Muscle of back (tissue), 11 donors: ENCODE measurements around the gene CMIP. TPM values are rescaled to one million over a fixed set of nuclear protein-coding genes. Genes with fewer than 3 reads are reported as not detected.
A peak's percentile ranks its signal among the peaks of the same experiment; 100 is the strongest.

ENCODE experiments used
- DNase-seq, 3 donors: peaks; one replicate each; pipeline versions ENCODE4 v3.0.0 to v3.0.0-alpha.2; 2013
- polyA plus RNA-seq, 10 donors: library from polyadenylated mRNA; unstranded; fragments of 120-200 nt; gene quantifications; one replicate each; pipeline ENCODE4 v1.2.1, GENCODE V29; 2013; ENCODE audit not compliant: insufficient read length in 10 of 10

Gene CMIP
- polyA plus RNA-seq, 10 donors: 12.9 to 24.2 (median 16.3) TPM

DNA sequence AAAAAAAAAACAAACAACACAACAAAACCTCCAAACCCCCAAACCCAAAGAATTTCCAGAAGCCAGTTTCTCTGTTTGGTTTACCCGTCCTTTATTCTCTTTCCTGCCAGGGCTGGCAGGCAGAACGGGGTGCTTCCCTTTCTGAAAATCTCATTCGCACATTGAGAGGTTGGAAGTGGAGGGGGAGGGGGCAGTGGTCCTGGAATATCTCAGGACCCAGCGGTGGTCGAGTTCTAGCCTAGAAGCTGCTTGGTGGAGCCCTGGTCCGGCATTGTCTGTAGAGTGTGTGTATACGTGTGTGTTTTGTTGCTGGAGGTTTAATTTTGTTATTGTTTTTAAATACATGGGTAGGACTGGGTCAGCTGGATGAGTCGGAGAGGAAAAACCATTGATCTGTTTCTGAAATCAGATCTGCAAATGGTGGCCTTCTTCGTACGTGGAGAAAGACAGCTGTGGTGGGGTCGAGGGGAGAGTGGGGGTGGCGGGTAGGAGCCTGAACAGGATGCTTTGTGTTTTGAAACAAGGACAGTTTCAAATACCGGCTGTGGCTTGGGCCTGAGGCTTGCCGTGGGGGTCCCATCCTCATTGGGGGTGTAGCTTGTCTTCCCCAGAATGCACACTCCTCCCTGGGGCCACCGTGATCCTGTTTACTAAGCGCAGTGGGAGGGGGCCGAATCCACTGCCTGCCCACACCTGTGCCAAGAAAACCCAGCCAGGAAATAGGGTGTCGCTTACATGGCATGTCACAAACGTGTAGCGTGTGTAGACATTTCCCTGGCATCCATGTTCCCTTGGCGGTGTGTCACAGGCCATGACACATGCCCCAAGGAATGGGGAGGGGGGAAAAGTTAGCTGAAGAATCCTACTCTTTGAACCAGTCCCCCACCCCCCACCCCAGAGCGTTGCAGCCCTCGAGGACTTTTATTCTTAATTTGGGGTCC, 1.6 kb downstream of the CMIP start:
- DNase-seq: peak in 1 of 3 donors; percentile 67

DNA sequence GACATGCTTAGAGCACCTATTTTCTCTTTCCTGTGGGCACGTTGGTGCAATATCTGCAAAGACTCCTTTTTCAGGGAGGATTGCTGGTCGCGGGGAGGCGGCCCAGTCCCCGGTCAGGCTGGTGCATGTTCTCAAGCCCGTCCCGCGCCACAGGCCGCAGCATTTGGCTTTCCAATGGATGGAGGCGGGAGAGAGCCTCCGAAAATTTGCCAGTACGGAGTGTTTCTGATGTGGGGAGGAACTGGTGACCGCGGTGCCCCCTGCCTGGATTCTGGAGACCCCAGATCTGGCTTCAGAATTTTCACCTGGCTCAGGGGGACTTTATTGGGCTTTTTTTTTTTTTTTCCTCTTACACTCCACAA, 2.3 kb downstream of the CMIP start:
- no peak for DNase-seq

DNA sequence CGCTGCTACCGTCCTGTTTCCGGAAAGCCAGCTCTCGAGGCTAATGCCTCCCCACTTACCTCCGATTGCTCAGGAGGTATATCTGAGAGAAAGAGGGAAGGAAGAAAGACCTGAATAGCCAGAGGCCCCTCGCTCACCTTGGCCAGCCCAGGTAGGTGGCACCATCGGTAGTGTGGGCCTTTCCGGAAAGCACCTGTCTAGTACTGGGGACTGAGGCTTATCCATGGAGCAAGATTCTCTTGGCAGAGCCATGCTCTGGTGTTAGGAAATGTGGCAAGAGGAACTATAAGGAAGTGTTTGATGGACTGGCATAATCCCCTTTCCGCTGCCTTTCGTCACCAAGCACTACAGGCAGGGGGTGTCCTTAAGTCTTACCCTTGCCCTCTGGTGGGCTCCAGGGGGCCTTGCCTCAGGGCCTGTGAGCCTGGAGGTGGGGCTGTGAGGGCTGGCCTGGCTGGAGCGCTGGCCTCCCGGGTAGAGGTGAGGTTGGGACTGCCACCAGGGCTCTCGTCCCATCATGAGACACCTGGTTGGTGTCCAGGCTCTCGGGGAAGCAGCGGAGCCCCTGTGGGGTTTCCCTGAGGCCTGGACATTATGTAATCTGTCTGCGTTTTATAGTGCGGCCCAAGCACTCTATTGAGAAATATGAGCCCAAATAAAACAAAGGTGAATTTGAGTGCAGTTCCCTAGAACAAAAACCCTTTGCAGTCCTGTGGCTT, 2.9 kb downstream of the CMIP start:
- no peak for DNase-seq

DNA sequence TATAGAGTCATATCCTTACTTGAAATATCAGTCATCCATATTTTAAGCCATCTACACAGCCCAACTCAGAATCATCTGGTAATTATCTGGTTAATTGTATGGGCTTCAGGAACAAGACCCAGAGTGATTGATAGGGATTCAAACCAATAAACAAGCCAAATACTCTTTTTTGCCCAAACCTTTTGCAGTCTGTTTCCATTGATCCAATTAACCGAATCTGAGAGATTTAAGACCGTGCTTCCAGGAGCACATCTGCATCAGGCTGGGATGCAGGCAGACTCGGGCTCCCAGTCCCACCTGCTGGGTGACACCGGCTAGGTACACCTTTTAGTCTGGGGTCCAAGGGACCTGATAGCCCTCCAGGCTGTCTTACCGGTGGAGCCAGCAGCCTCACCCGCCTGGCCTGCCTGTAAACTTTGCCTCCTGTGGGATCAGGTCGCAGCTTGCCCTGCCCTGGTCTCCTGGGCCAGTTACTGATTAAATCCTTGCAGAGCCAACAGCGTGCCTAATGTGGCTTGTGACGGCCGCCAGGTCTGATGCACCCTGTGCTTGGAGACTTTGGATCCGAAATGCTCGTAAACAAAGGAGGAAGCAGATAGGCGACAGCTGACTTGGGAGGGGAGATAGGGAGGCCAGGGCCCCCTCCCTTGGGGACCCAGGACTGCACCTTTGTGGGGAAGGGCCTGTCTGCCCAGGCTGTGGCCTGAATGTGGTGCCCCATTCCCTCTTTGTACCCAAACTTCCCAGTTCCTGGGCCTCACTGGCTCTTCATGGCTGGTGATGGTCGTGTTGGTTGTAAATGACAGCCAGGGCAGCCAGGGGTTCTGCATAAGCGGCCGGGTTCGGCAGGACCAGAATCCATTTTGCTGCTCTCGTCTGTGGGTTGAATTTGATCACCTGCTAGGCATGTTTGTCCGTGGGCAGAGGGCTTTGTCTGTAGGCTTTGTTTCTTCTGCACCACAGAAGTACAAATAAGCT, 3.8 kb downstream of the CMIP start:
- no peak for DNase-seq

DNA sequence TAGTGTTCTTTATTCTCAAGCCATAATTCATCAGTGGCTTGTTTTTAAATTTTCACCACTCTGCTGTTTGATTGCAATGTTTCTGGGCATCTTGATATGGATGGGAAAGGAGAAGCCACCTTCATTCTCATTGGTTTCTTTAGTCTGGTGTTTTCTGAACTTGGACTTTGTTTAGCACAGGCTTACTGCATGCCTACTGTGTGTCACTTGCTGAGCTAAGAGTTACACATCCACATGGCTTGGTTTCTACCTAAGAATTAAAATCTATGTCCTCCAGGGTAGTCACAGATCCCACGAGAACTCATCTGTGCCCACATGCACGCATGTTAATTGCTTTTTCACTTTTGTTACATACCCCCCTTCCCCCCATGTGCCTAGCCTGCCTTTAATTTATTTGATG, 4.6 kb downstream of the CMIP start:
- no peak for DNase-seq

DNA sequence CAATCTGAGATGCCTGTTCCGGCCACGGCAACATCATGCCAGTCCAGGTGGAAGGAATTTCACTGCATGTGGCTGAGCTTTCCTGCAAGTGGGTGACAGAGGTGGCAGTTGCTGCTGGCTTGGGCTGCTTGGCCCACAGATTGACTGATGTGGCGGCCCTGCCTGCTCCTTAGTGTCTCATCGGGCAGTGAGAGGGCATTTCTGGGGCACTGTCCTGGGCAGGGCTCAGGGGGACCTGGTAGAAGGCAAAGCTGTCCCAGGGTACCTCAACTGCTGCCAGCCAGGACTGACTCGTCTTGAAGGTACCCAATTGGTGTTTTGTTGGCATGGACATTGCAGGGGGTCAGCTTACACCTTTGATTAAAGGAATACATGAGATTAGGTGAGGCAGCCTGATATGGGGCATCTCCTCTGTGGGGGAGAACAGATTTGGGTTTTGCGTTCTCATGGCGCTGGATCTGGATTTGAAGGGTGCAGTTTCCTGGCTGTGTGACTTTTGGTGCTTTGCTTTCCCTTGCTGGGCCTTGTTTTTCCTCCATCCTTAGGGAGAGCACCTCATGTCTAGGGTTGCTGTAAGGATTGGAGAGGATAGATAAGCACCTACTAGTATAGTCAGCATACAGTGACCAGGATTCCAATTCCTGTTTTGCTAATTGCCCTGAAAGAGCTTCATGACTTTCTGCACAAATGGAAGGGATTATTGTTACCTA, 5.4 kb downstream of the CMIP start:
- DNase-seq: no peak

DNA sequence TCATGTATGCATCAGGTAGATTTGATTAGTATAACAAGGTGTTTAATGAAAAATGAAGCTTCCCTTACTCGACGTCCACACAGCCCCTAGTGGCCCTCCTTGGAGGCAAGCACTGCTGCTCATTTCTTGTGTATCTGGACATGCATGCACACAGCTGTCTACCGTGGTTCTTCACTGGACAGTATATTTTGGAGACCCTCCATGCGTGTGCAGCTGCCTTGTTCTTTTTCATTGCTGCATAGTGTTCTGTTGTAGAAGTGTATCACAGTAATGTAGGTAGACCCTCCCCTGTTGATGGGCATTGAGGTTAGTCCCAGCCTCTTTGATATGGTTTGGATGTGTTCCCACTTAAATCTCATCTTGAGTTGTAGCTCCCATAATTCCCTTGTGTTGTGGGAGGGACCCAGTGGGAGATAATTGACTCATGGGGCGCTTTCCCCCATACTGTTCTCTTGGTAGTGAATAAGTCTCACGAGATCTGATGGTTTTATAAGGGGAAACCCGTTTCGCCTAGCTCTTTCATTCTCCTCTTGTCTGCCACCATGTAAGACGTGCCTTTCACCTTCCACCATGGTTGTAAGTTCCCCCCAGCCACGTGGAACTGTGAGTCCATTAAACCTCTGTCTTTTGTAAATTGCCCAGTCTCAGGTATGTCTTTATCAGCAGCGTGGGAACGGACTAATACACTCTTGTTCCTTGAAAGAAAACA, 6.3 kb downstream of the CMIP start:
- DNase-seq: no peak

DNA sequence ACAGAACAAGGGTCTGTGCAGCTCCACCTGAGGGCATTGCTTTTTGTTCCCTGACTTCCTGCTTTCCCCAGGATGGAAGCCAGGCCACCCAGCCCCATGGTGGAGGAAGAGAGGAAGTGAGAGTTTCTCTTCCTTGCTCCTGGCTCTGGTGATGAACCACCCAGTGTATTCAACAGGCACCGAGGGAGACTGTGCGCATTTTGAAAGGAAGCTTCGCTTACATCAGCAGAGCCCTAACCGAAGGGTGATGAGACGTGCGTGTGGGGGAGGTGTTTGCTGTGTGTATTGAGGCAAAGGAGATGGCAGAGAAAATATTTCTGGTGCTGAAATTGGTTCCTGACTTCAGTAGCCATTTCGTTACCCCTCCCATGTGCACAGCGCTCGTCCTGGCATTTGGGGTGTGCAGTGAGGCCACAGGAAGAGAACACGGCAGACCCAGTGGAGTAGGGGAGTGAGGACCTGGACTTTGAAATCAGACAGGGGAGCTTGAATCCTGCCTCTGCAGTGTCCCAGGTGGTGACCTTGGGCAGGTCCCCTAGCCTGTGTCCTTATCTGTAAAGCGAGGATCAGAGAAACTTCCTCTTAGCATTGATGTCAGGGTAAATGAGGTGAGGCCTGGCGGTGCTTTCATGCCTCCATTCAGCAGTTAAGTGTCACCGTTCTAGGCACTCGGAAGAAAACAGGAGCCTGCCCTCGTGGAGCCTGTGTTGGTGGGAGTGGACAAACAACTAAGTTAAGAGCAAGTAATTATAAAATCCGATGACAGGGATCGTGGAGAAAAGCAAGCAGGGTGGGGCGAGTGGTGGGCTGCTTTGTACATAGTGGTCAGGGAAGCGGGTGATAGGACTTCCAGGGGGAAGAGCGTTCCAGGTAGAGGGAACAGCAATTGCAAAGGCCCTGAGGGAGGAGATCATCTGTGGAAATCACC, 7.4 kb downstream of the CMIP start:
- no peak for DNase-seq

DNA sequence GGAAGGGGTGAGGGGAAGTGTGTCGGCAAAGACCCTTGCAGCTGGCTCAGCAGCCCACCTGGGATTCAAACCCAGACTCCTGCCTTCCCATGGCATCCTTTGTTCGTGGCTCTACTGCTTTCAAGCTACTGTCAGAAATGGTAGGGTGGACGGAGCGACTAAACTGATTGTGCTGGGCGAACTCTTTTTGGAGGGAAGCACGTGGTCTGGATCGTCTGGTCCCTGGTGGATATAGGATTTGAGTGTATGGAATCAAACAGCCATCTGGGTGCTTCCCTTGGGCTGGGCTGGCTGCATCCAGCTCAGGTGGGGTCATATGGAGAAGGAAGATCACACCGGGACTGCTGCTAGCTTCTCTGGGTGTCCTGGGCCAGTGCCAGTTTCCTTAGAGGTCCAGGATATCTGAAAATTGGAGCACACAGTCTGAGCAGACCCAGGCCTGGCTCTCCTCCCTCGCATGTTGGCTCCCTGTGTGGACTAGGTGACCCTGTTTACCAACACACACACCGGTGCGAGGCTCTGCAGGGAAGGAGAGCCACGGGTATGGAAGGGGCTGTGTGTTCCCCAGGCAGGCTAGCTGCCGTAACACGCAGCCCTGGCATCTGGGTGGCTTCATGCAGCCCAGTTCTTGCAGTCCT, 8.6 kb downstream of the CMIP start:
- no peak for DNase-seq

DNA sequence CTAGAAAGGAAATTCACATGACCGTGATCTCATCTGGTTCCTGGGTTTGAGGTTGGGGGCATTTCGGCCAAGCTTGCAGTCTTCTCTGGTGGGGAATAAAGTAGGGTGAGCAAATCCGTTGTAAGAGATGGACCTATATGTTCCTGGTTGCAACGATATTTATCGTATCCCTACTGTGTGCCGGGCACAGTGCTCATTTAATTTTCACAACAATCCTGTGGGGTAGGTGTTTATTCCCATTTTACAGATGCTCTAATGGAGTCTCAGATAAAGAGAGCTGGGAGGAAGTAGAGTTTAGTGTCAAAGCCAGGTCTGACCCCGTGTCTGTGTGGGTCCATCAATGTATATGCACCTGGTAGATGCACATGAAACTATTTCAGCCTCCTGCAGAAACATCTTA, 9.4 kb downstream of the CMIP start:
- DNase-seq: no peak

DNA sequence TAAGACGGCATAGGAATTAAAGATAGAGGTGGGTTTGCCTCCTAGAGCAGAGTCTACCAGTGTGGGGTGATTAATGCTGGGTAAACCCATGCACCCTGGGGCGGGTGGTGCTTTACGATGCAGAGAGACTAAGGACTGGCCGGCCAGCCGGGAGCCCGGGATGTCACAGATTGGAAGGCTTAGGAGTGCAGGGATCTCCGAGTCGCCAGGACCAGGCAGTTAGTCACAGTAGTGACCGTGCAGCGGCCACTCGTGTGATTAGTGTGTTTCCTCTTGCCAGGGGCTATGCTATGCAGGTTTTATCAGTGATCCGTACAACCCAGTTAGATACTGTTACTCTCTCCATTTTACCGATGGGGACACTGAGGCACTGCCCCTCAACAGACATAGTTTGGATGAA, 10.4 kb downstream of the CMIP start:
- no peak for DNase-seq

DNA sequence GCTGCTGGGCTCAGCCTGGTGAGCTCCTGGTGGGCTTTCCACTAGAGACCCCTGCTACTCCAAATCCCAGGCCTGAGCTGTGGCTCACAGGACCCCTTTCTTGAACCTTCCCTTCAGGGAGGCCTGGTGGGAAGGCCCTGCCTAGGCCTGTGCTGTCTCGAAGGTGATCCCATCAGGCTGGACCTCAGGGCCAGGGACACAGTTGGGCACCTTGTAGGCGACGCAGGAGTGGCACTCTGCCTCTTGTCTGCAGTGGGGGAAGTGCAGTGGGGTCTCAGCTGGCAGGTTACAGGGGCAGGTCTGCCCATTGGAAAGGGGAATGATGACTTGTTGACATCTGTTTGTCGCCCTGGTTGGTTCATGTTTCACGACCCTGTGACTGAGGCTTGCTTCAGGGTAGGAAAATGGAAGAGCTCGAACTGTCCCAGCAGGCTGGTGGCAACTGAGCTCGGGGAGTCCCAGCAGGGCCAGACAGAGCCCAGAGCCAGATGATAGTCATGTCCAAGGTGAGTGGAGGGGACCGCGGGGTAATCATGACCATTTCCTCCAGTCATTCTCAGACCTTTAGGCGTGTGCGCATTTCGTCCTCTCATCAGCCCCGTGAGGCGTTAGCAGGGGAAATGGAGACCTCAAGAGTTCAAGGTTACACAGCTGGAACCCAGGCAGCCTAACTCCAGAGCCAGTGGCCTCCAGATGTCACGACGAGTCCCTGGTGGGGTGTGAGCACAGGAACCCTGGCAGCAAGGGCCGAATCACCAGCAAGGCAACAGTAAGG, 11.3 kb downstream of the CMIP start:
- DNase-seq: no peak

DNA sequence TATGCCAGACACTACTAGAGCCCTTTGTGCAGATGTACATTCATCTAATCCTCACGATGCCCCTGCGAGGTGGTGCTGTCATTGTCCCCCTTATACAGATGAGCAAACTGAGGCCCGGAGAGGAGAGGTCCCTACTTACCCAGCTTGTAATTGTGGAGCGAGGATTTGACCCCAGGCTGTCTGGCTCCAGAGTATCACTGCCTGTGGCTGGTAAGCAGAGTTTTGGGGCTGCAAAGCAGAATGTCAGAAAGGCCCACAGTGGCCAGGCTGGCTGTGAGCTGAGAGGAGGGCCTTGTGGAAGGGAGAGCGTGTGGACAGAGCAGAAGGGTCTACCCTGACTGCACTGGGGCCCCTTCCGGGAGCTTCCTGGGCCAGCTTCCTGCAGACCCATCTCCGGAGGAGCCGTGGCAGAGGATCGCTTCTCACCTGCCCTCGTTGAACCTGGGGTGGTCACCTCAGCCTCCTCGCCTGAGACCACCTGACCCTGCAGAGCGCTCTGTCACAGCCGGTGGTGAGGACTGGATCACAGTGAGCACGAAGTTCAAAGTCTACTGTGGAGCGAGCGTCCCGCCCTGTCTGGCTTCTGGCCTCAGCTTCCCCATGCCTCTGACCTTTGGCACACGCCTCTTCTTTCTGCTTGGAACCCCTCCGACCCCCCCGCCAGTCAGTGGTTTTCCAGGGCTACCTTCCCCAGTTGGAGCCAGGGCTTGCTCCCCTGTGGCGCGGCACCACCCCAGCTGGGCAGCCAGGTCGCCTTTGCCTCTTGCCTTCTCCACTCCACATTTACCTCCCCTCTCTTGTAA, 12.1 kb downstream of the CMIP start:
- DNase-seq: no peak

DNA sequence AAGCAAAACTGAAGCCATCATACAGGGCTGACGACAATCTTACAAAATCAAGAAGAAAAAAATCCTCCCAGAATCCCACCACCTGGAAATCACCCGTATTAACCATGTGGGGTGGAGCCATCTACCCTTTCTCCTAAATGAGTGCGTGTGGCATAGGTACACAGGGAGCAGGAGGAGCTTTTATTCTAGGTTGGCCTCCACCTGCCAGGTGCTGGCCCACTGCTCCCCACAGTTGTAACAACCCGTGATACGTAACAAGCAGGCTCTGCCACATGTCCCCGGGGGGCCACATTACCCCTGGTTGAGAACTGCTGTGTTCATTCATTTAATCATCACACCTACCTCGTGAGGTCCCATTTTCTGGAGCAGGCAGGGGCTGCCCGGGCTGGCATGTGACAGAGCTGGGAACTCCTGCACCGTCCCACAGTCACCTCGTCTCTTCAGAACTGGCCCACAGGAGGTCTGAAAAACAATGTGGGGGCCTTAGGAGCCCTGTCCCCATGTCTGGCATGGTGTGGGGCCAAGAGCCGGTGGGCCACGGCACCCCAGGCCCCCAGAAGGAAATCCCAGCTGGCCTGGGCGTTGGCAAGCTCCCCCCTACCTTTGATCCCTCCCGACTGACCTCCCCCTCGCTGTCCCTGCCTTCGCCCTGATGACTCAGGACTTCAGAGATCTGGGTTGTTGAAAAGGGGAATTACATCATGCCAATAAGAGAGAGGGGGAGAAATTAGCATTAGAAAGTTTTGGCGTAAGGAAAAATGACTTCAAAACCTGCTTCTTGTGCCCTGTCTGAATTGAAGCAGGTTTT, 12.9 kb downstream of the CMIP start:
- DNase-seq: no peak

DNA sequence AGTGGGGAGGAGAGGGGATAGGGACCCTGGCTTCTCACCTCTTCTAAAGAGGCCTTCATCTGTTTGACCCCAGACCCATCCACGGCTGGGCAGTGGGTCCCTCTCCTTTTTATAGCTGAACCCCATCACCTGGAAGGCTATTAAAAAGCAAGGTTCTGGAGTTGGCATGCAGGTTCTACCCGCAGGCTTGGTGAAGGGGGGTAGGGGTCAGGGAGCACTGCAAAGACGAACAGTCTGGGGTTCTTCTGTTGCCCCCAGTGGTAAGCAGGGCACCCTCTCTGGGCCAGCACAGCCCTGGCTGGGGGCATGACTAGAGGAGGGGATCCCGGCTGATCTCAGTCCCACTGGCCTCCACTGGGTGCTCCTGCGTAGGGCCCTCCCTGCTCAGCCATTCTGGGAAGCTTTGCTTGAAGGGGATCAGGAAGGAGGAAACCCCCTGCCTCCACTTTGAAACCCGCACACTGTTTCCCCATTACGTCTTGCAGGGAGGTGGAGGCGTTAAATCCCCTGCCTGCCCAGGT, 13.6 kb downstream of the CMIP start:
- no peak for DNase-seq
